ENCODE measurements around the gene CD300E. TPM values are rescaled to one million over a fixed set of nuclear protein-coding genes. Genes with fewer than 3 reads are reported as not detected.

The CD300E gene
- total and polyA plus RNA-seq, 2 of the 13 experiments (the other 11 are each of a cell fraction or from before 2014, with no cell fraction given) = not detected

- in situ Hi-C loops (cut with HindIII; ENCODE audit: extremely low pct_ligation_motif_present, low pct_unique_long_range_greater_than_20kb) (no loop called here), intact Hi-C loops (cut with micrococcal nuclease; ENCODE audit: unreplicated experiment) (no loop called here)
Measured at GRCh38 chr17:74624131-74624530, 593 bp upstream of the CD300E start.

More at GRCh38 chr17:74624131-74624530, 593 bp upstream of the CD300E start:
- H3K79me2 ChIP-seq (ENCODE audit: insufficient read depth, low read length) = no peaks in the 10 kb centered on the region
- DNase-seq (ENCODE audit: low spot score) (no peak), ATAC-seq (no peak), FAIRE-seq (no peak)
- no peaks in the 10 kb centered on the region for H3K36me3 ChIP-seq (replicated peaks in 1 of 2; ENCODE audit: control insufficient read depth in 1 of 2, insufficient read depth in 2 of 2, low read length in 2 of 2)
- H3K4me2 ChIP-seq (ENCODE audit: low read depth, low read length) = no peak overlapping the region
- H2AFZ ChIP-seq (ENCODE audit: low read length) = no peak overlapping the region
- H3K27me3 ChIP-seq (ENCODE audit: control insufficient read depth in 1 of 2, insufficient read depth in 2 of 2, low read length in 2 of 2) = peaks cover 0 to 6% of the 10 kb centered on the region in 2 experiments; a peak in 1 of 5 replicates
- TF ChIP-seq, protein P1, sequence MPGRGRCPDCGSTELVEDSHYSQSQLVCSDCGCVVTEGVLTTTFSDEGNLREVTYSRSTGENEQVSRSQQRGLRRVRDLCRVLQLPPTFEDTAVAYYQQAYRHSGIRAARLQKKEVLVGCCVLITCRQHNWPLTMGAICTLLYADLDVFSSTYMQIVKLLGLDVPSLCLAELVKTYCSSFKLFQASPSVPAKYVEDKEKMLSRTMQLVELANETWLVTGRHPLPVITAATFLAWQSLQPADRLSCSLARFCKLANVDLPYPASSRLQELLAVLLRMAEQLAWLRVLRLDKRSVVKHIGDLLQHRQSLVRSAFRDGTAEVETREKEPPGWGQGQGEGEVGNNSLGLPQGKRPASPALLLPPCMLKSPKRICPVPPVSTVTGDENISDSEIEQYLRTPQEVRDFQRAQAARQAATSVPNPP (CRISPR knock-in tag; IDR thresholded peaks at IDR 0.05) = no peak
- TF ChIP-seq ZNF430 (CRISPR knock-in tag; IDR thresholded peaks at IDR 0.05) (no peak), HNF1B (CRISPR knock-in tag; IDR thresholded peaks at IDR 0.05) (no peak), ZBTB20 (CRISPR knock-in tag; IDR thresholded peaks at IDR 0.05; ENCODE audit: borderline replicate concordance, low read depth) (no peak), ZNF441 (CRISPR knock-in tag; IDR thresholded peaks at IDR 0.05; ENCODE audit: borderline replicate concordance) (no peak), ZSCAN5A (CRISPR knock-in tag; IDR thresholded peaks at IDR 0.05; ENCODE audit: borderline replicate concordance) (no peak)
- H3K9ac ChIP-seq (ENCODE audit: insufficient read depth, low read depth, low read length) = no peak overlapping the region
- 96% methylated on average over 1 of the region's 1 CpG for WGBS (ENCODE audit: low lambda C conversion rate)
- no peak overlapping the region for H3K27ac ChIP-seq (ENCODE audit: extremely low read length, insufficient read depth, low read length)
- CTCF ChIA-PET (ENCODE audit: low intra/inter-chr PET ratio, low total read pairs) = no interaction called here
- BruUV-seq (replicated peaks) = no TSS peak
- POLR2A ChIA-PET = no interaction called here
- H4K20me1 ChIP-seq (ENCODE audit: insufficient read depth, low read length) = no peaks in the 10 kb centered on the region
- H3K4me3 ChIP-seq (replicated peaks in 1 of 3; ENCODE audit: insufficient read depth in 1 of 3, low read depth in 2 of 3, low read length in 3 of 3) = no peak overlapping the region
- H3K9me3 ChIP-seq (ENCODE audit: low read length) = peaks cover 11% of the 10 kb centered on the region
- H3K4me1 ChIP-seq (ENCODE audit: insufficient read depth, low read length) = no peaks in the 10 kb centered on the region

Data from HepG2 (cell line).